Small intestine (tissue), 7 donors: ENCODE results near the gene AOPEP. TPM values are rescaled to one million over a fixed set of nuclear protein-coding genes. Genes with fewer than 3 reads are reported as not detected.
A peak's percentile ranks its signal among the peaks of the same experiment; 100 is the strongest.

Source experiments
- DNase-seq, 2 donors: peaks; one replicate each; pipeline versions ENCODE4 v3.0.0 to v3.0.0-alpha.2; 2013
- FAIRE-seq: peaks from 2 replicates; lab custom pipeline; 2012; peaks lifted over from hg19 to GRCh38; lab: Jason Lieb, UNC
- H3K27ac ChIP-seq, 3 donors: one replicate each; pipeline ENCODE4 v1.5.1; 2013; ENCODE audit warnings: low read length in 2 of 3, mild to moderate bottlenecking in 2 of 3, control low read depth in 1 of 3, inconsistent platforms in 1 of 3, low read depth in 1 of 3, moderate library complexity in 1 of 3
- H3K27me3 ChIP-seq, 3 donors: one replicate each; pipeline ENCODE4 v1.6.1; 2013; ENCODE audit warnings: low read length in 3 of 3, inconsistent platforms in 1 of 3; ENCODE audit not compliant: control insufficient read depth in 3 of 3, insufficient read depth in 3 of 3
- H3K36me3 ChIP-seq, 3 donors: one replicate each; pipeline ENCODE4 v1.6.1; 2013; ENCODE audit warnings: low read length in 3 of 3, inconsistent platforms in 1 of 3, low read depth in 1 of 3, mild to moderate bottlenecking in 1 of 3, moderate library complexity in 1 of 3; ENCODE audit not compliant: control insufficient read depth in 3 of 3, insufficient read depth in 2 of 3
- H3K4me1 ChIP-seq, 3 donors: one replicate each; pipeline ENCODE4 v1.6.1; 2013; ENCODE audit warnings: low read length in 2 of 3, inconsistent platforms in 1 of 3, low read depth in 1 of 3, mild to moderate bottlenecking in 1 of 3, moderate library complexity in 1 of 3; ENCODE audit not compliant: control insufficient read depth in 3 of 3, insufficient read depth in 2 of 3
- H3K4me3 ChIP-seq, 3 donors: one replicate each; pipeline ENCODE4 v1.5.1; 2013; ENCODE audit warnings: low read length in 3 of 3, control low read depth in 1 of 3, inconsistent platforms in 1 of 3, low read depth in 1 of 3, mild to moderate bottlenecking in 1 of 3, moderate library complexity in 1 of 3
- H3K9me3 ChIP-seq, 2 donors: one replicate each; pipeline ENCODE4 v1.6.1; 2013; ENCODE audit warnings: low read depth in 1 of 2, low read length in 1 of 2; ENCODE audit not compliant: control insufficient read depth in 2 of 2, insufficient read depth in 1 of 2
- WGBS, 3 donors: extraction: QIAGEN DNeasy Blood & Tissue Kit; methylation state at CpG; one replicate each; pipeline ENCODE4 v1.1.7; 2013; 5-methylcytosine and 5-hydroxymethylcytosine counted together
- polyA plus RNA-seq, 4 donors: library from polyadenylated mRNA; stranded (reverse) in 3 of 4; unstranded in 1 of 4; fragments of 200-250 nt in 3 of 4; fragments of 120-200 nt in 1 of 4; gene quantifications; one replicate each; pipeline versions ENCODE4 v1.2.1 to v1.2.3, GENCODE V29; 2013
- donor health status: healthy with polysubstance abuse.
- donor health status: control.
- donor health status: control.
- donor health status: Bipolar disorder and iron deficiency.
- donor health status: healthy.

Gene AOPEP
- polyA plus RNA-seq, 4 donors: 26.3 to 34.7 (median 28.4) TPM

DNA sequence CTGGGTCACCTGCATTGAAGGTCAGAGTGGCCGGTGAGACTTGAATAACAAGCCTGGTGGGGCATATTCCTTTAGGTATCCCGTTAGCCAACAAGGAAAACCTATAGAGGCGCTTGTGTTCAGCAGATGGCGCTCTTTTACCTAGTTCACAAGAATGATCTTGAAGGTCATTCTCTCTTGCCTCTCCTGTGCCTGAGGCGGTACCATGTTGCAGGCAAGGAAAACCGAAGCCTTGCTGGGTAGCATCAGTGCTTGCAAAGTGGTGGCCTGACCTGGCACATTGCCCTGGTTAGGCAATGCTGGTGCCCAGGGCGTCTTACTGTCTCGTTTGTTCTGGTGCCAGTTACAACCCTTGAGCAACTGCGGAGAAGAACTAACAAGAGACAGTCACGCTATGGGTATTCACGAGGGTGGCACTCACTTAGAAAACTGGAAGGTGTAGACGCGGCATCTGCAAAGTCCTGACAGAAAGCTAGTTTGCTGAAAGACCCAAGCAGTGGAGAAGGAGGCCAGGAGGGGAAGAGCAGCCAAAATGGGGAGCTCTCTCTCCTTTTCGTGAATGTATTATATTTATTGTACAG, 56.7 kb downstream of the AOPEP start:
- Histone ChIP-seq H3K9me3 (no peaks in the 10 kb centered on the region), H3K27me3 (no peaks in the 10 kb centered on the region), H3K27ac (no peak overlapping the region), H3K36me3 (no peaks in the 10 kb centered on the region), H3K4me1 (no peaks in the 10 kb centered on the region), H3K4me3 (no peak overlapping the region)
- FAIRE-seq (no peak), DNase-seq (peak; percentile 76 to 81)
- WGBS, 3 donors: 48 to 56% (median 53%) methylated on average over 14 of the region's 14 CpGs

DNA sequence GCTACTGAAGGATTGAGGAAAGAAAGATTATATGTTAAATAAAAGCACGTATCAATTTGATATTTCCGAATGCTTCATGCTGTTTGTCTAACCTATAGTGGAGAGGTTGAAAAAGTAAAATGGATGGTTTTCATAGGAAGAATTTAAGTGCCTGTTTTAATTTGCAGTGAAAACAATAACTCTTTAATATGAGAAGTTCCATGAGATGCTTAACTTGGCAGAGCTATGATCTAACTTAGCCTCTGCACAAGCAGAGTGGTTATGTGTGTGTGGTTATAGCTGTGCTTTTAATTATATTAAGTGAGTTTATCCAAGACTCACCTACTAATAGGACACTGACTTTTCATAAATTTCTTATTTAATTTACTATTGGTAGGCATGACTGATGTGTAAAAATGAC, 57.4 kb downstream of the AOPEP start:
- no peak for FAIRE-seq
- WGBS, 3 donors: 96 to 100% (median 98%) methylated on average over 2 of the region's 2 CpGs
- DNase-seq: no peak
- H3K4me1 ChIP-seq: no peaks in the 10 kb centered on the region
- no peak overlapping the region for H3K27ac ChIP-seq
- peaks cover 0 to 4% (median 0%) of the 10 kb centered on the region in 3 donors for H3K36me3 ChIP-seq
- H3K4me3 ChIP-seq: no peak overlapping the region
- H3K9me3 ChIP-seq: no peaks in the 10 kb centered on the region
- no peaks in the 10 kb centered on the region for H3K27me3 ChIP-seq

DNA sequence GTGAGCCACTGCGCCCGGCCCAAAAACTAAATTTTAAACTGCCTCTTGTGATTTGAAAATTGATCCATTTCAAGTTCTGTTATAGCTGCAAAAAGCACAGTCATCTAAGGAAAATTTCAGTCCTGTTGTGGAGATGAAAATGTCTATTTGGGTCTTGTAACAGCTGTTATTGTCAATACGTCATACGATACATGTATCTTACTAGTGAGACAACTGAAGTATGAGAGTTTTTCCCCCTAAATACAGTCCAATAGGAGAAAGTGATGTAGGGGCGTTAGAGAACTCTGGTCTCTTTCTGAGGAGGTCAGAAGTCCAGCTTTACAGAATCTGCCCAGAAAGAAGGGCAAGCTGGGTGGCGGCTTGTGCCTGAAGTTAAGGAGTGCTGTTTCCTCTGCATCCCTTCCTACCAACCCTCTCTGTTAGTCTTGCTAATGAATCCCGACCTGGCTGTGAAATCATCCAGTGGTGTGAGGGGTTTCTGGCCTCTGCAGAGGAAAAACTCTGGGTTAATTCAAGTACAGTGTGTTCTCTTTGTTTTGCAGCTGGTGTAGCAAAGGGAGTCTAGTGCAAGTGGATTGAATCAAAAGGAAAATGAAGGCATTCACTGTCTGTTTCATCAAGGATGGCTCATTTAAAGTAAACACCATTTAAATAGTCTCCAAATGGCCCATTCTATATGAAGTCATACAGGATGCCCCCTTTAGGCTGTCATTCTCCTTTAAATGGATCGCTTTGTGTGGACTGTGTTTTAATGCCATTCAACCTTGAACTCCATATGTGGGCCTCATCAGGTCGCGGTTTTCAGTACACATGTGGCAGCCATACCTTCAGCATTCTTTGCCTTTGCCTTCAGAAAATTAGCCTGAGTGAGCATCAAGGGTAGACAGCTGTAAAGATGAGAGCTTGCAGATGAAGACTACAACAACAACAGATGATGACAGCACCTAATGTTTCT, 59.0 kb downstream of the AOPEP start:
- Histone ChIP-seq H3K4me3 (no peak overlapping the region), H3K27me3 (no peaks in the 10 kb centered on the region), H3K4me1 (no peaks in the 10 kb centered on the region), H3K27ac (no peak overlapping the region), H3K36me3 (peaks cover 0 to 7% (median 0%) of the 10 kb centered on the region in 3 donors), H3K9me3 (no peaks in the 10 kb centered on the region)
- no peak for FAIRE-seq
- 82 to 89% (median 85%) methylated on average over 10 of the region's 10 CpGs for WGBS, 3 donors
- DNase-seq: no peak

DNA sequence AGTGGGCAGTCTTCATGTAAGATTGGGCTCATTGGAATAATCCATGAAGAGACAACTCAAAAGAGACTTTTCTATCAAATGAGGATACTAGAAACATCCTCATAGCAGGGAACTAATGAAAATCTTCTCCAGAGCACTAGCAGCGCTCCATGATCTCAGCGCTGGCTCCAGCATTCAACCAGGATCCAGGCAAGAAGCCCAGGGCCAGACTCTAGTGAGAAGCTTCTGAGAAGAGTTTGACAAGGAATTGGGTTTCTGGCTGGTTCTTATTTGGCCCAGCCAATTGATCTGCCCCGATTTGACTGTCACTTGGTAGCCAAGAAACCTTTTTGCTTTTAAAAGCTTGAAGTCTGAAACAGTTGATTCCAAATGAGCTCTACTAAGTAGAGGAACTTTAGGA, 60.1 kb downstream of the AOPEP start:
- Histone ChIP-seq H3K27me3 (no peaks in the 10 kb centered on the region), H3K9me3 (no peaks in the 10 kb centered on the region), H3K4me3 (no peak overlapping the region), H3K36me3 (peaks cover 0 to 7% (median 0%) of the 10 kb centered on the region in 3 donors), H3K27ac (no peak overlapping the region), H3K4me1 (no peaks in the 10 kb centered on the region)
- WGBS, 3 donors: 92 to 96% (median 95%) methylated on average over 3 of the region's 3 CpGs
- no peak for FAIRE-seq
- no peak for DNase-seq

DNA sequence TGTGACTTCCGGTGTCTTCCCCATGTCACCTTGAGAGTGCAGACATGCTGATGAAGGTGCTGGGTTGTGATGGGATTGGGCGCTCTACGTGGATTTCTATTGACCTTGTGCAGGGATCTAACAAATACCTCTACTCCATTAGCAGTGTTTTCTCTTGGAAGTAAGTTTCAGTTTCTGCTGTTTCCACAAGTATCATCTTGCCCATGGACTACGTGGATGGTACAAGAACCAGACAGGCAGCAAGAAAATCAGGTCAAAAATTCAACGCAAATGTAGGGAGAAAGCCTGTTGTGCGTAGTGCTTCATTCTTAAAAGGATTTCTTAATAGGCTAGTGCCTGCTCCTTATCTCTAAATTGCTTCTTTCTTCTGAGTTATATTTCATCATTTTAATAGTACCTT, 60.8 kb downstream of the AOPEP start:
- H3K27me3 ChIP-seq: no peaks in the 10 kb centered on the region
- no peaks in the 10 kb centered on the region for H3K9me3 ChIP-seq
- peaks cover 0 to 7% (median 0%) of the 10 kb centered on the region in 3 donors for H3K36me3 ChIP-seq
- H3K27ac ChIP-seq: no peak overlapping the region
- H3K4me1 ChIP-seq: no peaks in the 10 kb centered on the region
- 76 to 87% (median 85%) methylated on average over 6 of the region's 6 CpGs for WGBS, 3 donors
- FAIRE-seq (no peak), DNase-seq (no peak)
- H3K4me3 ChIP-seq: no peak overlapping the region

- Histone ChIP-seq H3K4me1 (no peaks in the 10 kb centered on the region), H3K9me3 (no peaks in the 10 kb centered on the region), H3K4me3 (no peak overlapping the region), H3K27ac (no peak overlapping the region), H3K36me3 (peaks cover 0 to 18% (median 0%) of the 10 kb centered on the region in 3 donors), H3K27me3 (no peaks in the 10 kb centered on the region)
- FAIRE-seq (no peak), DNase-seq (no peak)
These were observed 62.1 kb downstream of the AOPEP start for GRCh38 chr9:94788570-94789105.

GRCh38 chr9:94791435-94791834, 64.9 kb downstream of the AOPEP start:
- no peak overlapping the region for H3K4me3 ChIP-seq
- DNase-seq: no peak
- no peaks in the 10 kb centered on the region for H3K27me3 ChIP-seq
- no peaks in the 10 kb centered on the region for H3K4me1 ChIP-seq
- no peaks in the 10 kb centered on the region for H3K9me3 ChIP-seq
- peaks cover 0 to 27% (median 0%) of the 10 kb centered on the region in 3 donors for H3K36me3 ChIP-seq
- H3K27ac ChIP-seq: no peak overlapping the region
- 99 to 100% (median 99%) methylated on average over 4 of the region's 4 CpGs for WGBS, 3 donors
- no peak for FAIRE-seq

- H3K36me3 ChIP-seq: peaks cover 0 to 27% (median 0%) of the 10 kb centered on the region in 3 donors
- H3K4me1 ChIP-seq: no peaks in the 10 kb centered on the region
- no peak for FAIRE-seq
- DNase-seq: no peak
- no peaks in the 10 kb centered on the region for H3K27me3 ChIP-seq
- no peaks in the 10 kb centered on the region for H3K9me3 ChIP-seq
- no peak overlapping the region for H3K4me3 ChIP-seq
- 63 to 73% (median 70%) methylated on average over 5 of the region's 5 CpGs for WGBS, 3 donors
- peak overlapping the region in 1 of 3 donors; percentile 63 for H3K27ac ChIP-seq
These were observed 66.0 kb downstream of the AOPEP start for GRCh38 chr9:94792511-94792910.
